NK-92 treated with Interleukin-12 subunit alpha and Interleukin-12 subunit beta, amount 100 ng/mL, for 24 hours (cell line): ENCODE data around the gene B3GAT2.

Experiments
- DNase-seq: peaks from one replicate; lab custom pipeline; 2025; lab: John Stamatoyannopoulos, UW

Gene B3GAT2

GRCh38 chr6:70841112-70841511, 115.7 kb downstream of the B3GAT2 start:
- DNase-seq: no peak

DNA sequence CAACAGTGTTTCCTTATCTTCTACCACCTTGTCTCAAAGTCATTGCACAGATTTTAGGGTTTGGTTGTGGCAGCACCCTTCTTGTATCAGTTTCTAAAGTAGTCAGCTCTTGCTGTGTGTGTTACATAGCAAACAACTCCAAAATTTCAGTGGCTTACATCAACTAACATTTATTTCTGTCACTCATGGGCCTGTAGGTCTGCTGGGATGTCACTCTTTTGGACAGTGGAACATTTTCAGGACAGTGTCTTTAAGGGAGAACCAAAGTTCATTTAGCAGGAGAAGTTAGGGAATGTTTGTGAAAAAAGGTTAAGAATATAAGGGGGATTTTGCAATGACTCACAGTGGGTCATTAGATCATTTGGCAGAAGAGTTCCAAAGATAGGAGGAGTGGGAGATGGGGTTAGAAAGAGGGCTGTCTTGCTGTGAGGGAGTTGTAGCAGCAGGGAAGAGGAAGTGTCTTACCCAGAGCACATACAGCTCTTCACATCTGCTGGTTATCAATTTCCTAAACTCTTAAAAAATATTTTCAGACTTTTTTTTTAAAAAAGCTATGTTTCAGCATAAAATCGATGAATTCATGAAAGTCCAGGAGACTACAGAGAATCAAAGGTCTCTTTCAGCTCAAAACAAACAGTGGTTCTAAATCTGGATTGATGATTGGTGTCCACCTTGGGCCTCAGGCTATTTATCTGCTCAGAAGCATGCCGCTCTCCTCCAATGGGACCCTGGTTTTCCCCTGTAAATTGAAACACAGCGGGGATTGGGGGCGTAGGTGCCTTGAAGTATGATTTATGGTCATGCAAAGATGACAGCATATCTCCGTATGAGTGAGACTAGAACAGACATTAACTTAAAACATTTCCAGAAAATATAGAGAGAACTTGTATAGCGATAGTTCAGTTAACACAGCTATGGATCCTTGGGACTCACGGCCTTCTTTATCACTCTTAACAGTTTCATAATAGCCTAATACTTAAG, 117.3 kb downstream of the B3GAT2 start:
- DNase-seq: no peak

- no peak for DNase-seq
These were observed 118.0 kb downstream of the B3GAT2 start for GRCh38 chr6:70838907-70839285.

GRCh38 chr6:70834520-70834919, 122.3 kb downstream of the B3GAT2 start:
- no peak for DNase-seq

GRCh38 chr6:70831427-70831826, 125.4 kb downstream of the B3GAT2 start:
- DNase-seq: no peak

DNA sequence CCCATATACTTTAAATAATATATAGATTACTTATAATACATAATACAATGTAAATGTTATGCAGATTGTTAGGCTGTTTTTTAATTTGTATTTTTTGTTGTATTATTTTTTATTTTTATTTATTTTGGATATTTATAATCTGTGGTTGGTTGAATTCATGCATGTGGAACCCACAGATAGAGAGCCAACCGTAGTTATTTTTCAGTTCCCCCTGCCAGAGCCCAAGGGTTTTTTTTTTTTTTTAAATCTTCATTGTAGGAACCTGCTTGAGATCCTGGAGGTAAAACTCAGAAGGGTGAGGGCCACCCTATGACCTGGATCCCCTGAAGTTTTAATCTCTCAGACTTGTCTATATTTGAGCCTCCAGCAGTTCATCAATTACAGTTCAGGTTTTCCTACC, 133.2 kb downstream of the B3GAT2 start:
- DNase-seq: no peak

- no peak for DNase-seq
These were observed 135.1 kb downstream of the B3GAT2 start for GRCh38 chr6:70821751-70822150.

DNA sequence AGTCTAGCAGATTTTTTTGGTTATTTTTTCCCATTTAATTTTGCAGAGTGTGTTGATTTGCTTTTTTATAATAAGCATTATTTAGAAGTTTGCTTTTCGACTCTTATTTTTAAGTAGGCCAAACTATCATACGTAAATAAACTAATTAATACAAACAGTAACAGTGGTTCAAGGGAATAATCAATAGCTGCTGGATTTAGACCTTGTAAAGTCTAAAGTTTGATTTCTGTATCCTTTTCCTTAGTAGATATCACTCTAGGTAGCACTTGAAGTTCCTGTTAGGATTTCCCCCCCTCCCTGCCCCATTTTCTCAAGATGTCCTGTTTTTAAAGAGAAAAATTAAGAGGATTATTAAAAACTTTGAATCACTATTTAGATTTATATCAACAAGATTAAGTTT, 136.1 kb downstream of the B3GAT2 start:
- no peak for DNase-seq

DNA sequence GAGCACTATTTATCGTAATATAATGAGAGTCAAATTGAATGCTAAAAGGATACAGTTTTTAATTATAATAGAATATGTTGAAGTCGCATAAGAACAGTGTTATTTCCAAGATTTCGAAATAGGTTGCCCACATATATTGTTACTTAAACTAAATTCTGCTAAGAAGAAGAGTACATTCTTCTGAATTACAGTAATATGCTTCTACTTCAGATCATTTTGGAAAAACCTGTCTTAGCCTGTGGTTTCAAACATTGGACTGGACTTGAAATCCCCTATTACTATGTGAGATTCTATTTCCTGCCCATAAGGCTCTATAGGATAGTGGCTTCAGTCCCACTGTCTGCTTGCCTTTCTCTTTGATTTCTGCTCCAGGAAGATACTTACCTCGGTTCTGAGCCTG, 137.2 kb downstream of the B3GAT2 start:
- no peak for DNase-seq

DNA sequence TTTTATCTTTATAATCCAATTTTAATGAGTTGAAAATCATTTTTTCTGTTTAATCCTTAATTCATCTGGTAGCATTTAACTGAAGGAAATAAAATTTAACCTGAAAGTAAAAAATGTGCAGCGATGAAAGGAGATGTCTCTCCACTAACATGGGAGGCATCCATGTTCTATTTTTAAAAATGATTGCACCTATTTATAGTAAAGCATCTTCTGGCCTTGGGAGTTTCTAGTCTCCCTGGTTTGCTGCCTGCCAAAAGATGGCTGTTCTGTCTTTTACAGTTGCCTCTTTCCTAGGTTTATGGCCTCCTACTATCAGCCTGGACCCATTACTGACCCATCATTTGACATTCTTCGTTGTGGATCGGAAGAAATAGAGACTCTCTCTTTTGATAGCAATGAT, 143.0 kb downstream of the B3GAT2 start:
- DNase-seq: no peak

GRCh38 chr6:70811788-70812187, 145.1 kb downstream of the B3GAT2 start:
- DNase-seq: no peak
